HepG2 (cell line): ENCODE data around the gene SPTSSA.

Experiments
- CREM ChIP-seq, 2 experiments: sonication (generic) in 1 of 2; formaldehyde crosslinking in 1 of 2; IDR thresholded peaks; 2 replicates each; pipeline versions ENCODE4 v1.4.0 to v1.6.1; 2016 to 2020; ENCODE audit warnings: antibody characterized with exemption in 1 of 2, mild to moderate bottlenecking in 1 of 2, missing genetic modification reagents in 1 of 2
- DZIP1 ChIP-seq: sonication (generic); formaldehyde crosslinking; IDR thresholded peaks from 2 replicates; pipeline ENCODE4 v1.5.0; 2020; ENCODE audit warnings: mild to moderate bottlenecking, missing genetic modification reagents
- HDAC2 ChIP-seq: sonication (generic); formaldehyde crosslinking; IDR thresholded peaks from 2 replicates; pipeline ENCODE4 v1.4.0; 2020; ENCODE audit warnings: missing genetic modification reagents
- HNF1A ChIP-seq, 2 experiments: sonication (generic) in 1 of 2; formaldehyde crosslinking in 1 of 2; IDR thresholded peaks; 2 replicates each; pipeline versions ENCODE4 v1.4.0 to v1.6.1; 2016 to 2020; ENCODE audit warnings: borderline replicate concordance in 1 of 2, low read depth in 1 of 2, mild to moderate bottlenecking in 1 of 2, missing genetic modification reagents in 1 of 2
- POLR2A ChIP-seq, 2 experiments: IDR thresholded peaks; 2 replicates each; pipeline ENCODE4 v1.6.1; 2011; ENCODE audit warnings: low read depth in 2 of 2, low read length in 2 of 2, mild to moderate bottlenecking in 1 of 2, moderate library complexity in 1 of 2; ENCODE audit not compliant: insufficient read depth in 1 of 2
- RAD51 ChIP-seq: fragments of 450-650 bp; IDR thresholded peaks from 2 replicates; pipeline ENCODE4 v1.6.1; 2016; ENCODE audit warnings: borderline replicate concordance
- THRA ChIP-seq: sonication (generic); formaldehyde crosslinking; IDR thresholded peaks from 2 replicates; pipeline ENCODE4 v1.4.0; 2020; ENCODE audit warnings: missing genetic modification reagents, borderline replicate concordance
- TP53 ChIP-seq: sonication (generic); formaldehyde crosslinking; conservative IDR thresholded peaks from 2 replicates; pipeline ENCODE4 v1.4.0; 2020; ENCODE audit warnings: missing genetic modification reagents
- USF2 ChIP-seq, 2 experiments: sonication (generic) in 1 of 2; formaldehyde crosslinking in 1 of 2; IDR thresholded peaks; 2 replicates each; pipeline versions ENCODE4 v1.5.1 to v1.6.1; 2011 to 2020; ENCODE audit warnings: borderline replicate concordance in 1 of 2, low read depth in 1 of 2, low read length in 1 of 2, mild to moderate bottlenecking in 1 of 2, missing genetic modification reagents in 1 of 2, moderate library complexity in 1 of 2
- ZNF512 ChIP-seq: sonication (generic); formaldehyde crosslinking; IDR thresholded peaks from 2 replicates; pipeline ENCODE4 v1.4.0; 2020; ENCODE audit warnings: mild to moderate bottlenecking, missing genetic modification reagents
- ZNF83 ChIP-seq: sonication (generic); formaldehyde crosslinking; IDR thresholded peaks from 2 replicates; pipeline ENCODE4 v1.4.0; 2020; ENCODE audit warnings: missing genetic modification reagents, mild to moderate bottlenecking, borderline replicate concordance

- TF ChIP-seq DZIP1 (CRISPR knock-in tag), result no peak
- no peak for TF ChIP-seq CREM (IDR thresholded peaks at IDR 0.05)
- no peak for TF ChIP-seq CREM (CRISPR knock-in tag; IDR thresholded peaks at IDR 0.05)
- no peak for TF ChIP-seq ZNF83 (CRISPR knock-in tag)
- TF ChIP-seq USF2 (IDR thresholded peaks at IDR 0.05; ENCODE audit: low read depth, low read length), result no peak
- no peak for TF ChIP-seq USF2 (CRISPR knock-in tag; IDR thresholded peaks at IDR 0.05; ENCODE audit: borderline replicate concordance)
- no peak for TF ChIP-seq RAD51
- TF ChIP-seq TP53 (CRISPR knock-in tag), result no peak
- TF ChIP-seq POLR2A (IDR thresholded peaks at IDR 0.05; ENCODE audit: insufficient read depth in 1 of 2, low read depth in 2 of 2, low read length in 2 of 2), result no peak
- no peak; the same call in 1 of the 2 replicates for TF ChIP-seq ZNF512
- no peak for TF ChIP-seq HNF1A (IDR thresholded peaks at IDR 0.05; ENCODE audit: low read depth)
- no peak for TF ChIP-seq HNF1A (CRISPR knock-in tag; IDR thresholded peaks at IDR 0.05; ENCODE audit: borderline replicate concordance)
- TF ChIP-seq HDAC2 (CRISPR knock-in tag), result peak; percentile 38; the same call in 1 of the 2 replicates
- no peak for TF ChIP-seq THRA
These were observed 45.4 kb upstream of the SPTSSA start for GRCh38 chr14:34507459-34507858.
